ENCODE results near the gene CMPK2. TPM values are rescaled to one million over a fixed set of nuclear protein-coding genes. Genes with fewer than 3 reads are reported as not detected.

The CMPK2 gene
- total RNA-seq, 2 experiments from 2014 or later: 3.2 to 4.5 TPM

DNA sequence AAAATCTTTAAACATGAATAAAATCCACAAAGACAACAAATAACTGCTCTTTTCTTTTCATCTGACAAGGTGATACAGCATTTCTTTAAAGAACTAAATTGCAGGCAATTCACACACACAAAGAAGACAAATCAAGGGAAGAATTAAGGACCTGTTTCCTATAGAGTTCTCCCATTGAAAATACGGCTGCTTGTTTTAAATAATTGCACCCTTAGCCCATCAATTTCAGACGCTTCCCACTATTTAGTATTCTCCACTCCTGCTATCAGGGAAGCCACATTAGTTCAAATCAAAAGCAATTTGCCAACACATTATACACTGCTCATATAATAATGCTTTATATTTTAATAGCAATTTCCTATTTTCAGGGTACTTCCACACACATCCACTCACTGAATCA is 11.3 kb downstream of the CMPK2 start:
- no peak overlapping the region for H3K4me3 Mint-ChIP-seq
- ATAC-seq: no peak
- DNase-seq: no peak
- no peaks in the 10 kb centered on the region for H3K27me3 Mint-ChIP-seq
- POLR2A ChIA-PET: no interaction called here
- intact Hi-C loops (cut with micrococcal nuclease): no loop called here
- no peak overlapping the region for H3K27ac Mint-ChIP-seq
- peaks cover 38% of the 10 kb centered on the region for H3K36me3 Mint-ChIP-seq (ENCODE audit: low read depth)
- TF ChIP-seq, protein P1, sequence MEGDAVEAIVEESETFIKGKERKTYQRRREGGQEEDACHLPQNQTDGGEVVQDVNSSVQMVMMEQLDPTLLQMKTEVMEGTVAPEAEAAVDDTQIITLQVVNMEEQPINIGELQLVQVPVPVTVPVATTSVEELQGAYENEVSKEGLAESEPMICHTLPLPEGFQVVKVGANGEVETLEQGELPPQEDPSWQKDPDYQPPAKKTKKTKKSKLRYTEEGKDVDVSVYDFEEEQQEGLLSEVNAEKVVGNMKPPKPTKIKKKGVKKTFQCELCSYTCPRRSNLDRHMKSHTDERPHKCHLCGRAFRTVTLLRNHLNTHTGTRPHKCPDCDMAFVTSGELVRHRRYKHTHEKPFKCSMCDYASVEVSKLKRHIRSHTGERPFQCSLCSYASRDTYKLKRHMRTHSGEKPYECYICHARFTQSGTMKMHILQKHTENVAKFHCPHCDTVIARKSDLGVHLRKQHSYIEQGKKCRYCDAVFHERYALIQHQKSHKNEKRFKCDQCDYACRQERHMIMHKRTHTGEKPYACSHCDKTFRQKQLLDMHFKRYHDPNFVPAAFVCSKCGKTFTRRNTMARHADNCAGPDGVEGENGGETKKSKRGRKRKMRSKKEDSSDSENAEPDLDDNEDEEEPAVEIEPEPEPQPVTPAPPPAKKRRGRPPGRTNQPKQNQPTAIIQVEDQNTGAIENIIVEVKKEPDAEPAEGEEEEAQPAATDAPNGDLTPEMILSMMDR (IDR thresholded peaks at IDR 0.05): no peak
- CTCF ChIA-PET: no interaction called here
- H3K9me3 Mint-ChIP-seq: peaks cover 9% of the 10 kb centered on the region
- no peaks in the 10 kb centered on the region for H3K4me1 Mint-ChIP-seq (ENCODE audit: low read depth)

DNA sequence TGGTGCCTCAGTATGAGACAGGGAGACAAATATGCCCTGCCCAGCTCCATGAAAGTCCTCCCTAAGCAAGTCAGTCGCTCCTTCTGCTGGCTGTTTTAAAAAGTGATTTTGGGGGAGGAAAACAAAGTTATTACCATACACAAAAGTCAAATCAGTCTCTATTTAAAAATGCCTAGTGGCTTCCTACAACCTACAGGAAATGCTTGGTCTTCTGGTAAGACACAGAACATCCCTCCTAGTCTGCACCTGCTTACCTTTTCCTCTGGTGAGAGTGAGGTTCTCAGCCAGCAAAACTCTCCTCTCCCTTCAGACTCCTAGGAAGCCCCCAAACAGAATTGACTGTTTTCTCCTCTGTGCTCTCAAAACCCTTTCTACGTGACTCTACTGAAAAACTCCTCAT is 13.5 kb downstream of the CMPK2 start:
- POLR2A ChIA-PET: interaction anchor here (0.6 kb wide), 1 partner anchor 62 kb away, joined by 3 read pairs; no protein-coding TSS in a partner anchor
- no peak overlapping the region for H3K27ac Mint-ChIP-seq

DNA sequence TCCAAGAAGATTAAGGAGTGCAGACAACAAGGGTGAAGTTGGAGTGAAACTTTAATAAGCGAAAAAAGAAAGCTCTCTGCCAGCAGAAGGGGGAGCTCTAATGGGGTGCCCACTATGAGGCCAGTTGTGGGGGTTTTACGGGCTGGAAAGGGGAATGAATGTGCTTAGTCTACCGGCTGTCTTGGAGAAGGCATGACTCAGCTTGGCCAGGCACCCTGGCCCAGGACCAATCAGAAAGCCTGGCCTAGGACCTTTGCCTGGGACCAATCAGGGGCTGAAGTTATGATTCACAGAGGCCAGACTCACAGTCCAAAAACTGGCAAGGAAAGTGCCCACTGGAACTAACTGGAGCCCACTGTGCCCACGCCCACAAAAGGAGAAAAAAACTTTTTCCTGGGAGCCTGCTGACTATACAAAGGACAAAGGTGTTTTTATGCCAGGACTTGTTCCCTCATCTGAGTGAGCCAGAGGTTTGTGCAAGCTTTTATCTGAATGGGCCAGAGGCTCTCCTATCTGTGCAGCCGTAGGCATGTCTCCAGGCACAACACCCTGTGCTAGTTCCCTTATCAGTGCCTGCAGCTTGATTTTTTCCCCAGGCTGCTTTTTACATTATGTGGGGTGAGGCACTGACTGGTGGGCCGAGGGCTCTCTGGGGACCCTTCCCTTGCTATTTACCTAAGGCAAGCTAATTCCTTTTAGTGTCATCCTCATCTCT is 18.6 kb downstream of the CMPK2 start:
- H3K9me3 Mint-ChIP-seq: peaks cover 54% of the 10 kb centered on the region
- H3K27ac Mint-ChIP-seq: no peak overlapping the region
- intact Hi-C loops (cut with micrococcal nuclease): no loop called here
- peaks cover 3% of the 10 kb centered on the region for H3K4me1 Mint-ChIP-seq (ENCODE audit: low read depth)
- H3K4me3 Mint-ChIP-seq: no peak overlapping the region
- POLR2A ChIA-PET: interaction anchor here (0.6 to 2.1 kb wide), 2 partner anchors 18 to 887 kb away, joined by 3 to 7 read pairs; partner anchors contain the start of gene CMPK2
- no peaks in the 10 kb centered on the region for H3K27me3 Mint-ChIP-seq
- DNase-seq (no peak), ATAC-seq (no peak)
- H3K36me3 Mint-ChIP-seq (ENCODE audit: low read depth): peaks cover 68% of the 10 kb centered on the region
- TF ChIP-seq, protein P1 (IDR thresholded peaks at IDR 0.05): no peak
- CTCF ChIA-PET: interaction anchor here (1.5 to 2.4 kb wide), 5 partner anchors 11 to 197 kb away, joined by 4 to 13 read pairs (median 7); partner anchors contain the start of gene CMPK2

More for the DNA sequence above, 13.5 kb downstream of the CMPK2 start:
- Mint-ChIP-seq H3K4me1 (ENCODE audit: low read depth) (peaks cover 3% of the 10 kb centered on the region), H3K36me3 (ENCODE audit: low read depth) (peaks cover 40% of the 10 kb centered on the region), H3K27me3 (no peaks in the 10 kb centered on the region), H3K4me3 (no peak overlapping the region), H3K9me3 (peaks cover 12% of the 10 kb centered on the region)
- CTCF ChIA-PET: no interaction called here
- ATAC-seq: no peak
- DNase-seq: no peak
- intact Hi-C loops (cut with micrococcal nuclease): no loop called here
- TF ChIP-seq, protein P1 (IDR thresholded peaks at IDR 0.05): no peak

DNA sequence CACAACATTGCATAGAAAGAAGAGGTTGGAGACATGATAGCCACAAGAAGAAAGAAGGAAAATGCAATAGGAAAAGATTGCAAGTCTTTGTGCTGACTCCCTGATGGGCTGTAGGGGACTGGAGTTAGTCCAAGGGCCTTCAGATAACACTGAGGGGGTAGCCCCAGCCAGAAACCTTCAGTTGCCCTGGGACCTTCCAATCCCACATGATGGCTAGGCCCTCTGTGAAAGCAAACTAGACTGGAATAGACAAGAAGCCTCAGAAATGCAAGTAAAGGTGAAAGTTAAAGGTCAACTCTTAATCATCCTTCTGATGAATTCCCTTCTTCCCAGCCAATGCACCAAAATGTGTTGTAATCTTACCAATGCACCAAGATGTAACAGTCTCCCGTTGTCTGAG is 19.2 kb downstream of the CMPK2 start:
- Mint-ChIP-seq H3K27ac (no peak overlapping the region), H3K4me3 (no peak overlapping the region), H3K27me3 (no peaks in the 10 kb centered on the region), H3K9me3 (peaks cover 54% of the 10 kb centered on the region), H3K4me1 (ENCODE audit: low read depth) (peaks cover 3% of the 10 kb centered on the region), H3K36me3 (ENCODE audit: low read depth) (peaks cover 67% of the 10 kb centered on the region)
- CTCF ChIA-PET: interaction anchor here (1.2 to 2.4 kb wide), 5 partner anchors 10 to 197 kb away, joined by 3 to 13 read pairs (median 4); no protein-coding TSS in a partner anchor
- intact Hi-C loops (cut with micrococcal nuclease): no loop called here
- TF ChIP-seq, protein P1 (IDR thresholded peaks at IDR 0.05): no peak
- POLR2A ChIA-PET: interaction anchor here (2.1 kb wide), 1 partner anchor 19 kb away, joined by 7 read pairs; the partner anchor contains the start of gene CMPK2
- ATAC-seq: no peak
- DNase-seq: no peak

DNA sequence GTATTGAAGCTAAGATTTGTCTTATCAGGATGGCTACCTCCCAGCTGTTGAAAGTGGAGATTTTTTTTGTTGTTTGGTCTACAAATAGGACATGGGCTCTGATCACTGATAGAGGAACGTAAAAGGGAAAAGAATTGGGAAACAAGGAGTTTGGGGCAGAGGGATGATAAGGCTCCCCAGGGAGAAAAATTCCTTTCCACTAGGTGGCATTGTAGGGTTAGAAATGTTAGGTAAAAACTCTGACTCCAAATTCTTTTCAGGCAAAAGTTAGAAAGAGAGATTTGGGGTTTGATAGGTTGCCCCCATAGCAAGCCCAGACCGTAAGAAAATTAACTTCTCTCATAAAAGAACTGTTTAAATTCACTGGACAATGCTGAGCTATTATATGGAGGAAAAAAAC is 19.8 kb downstream of the CMPK2 start:
- POLR2A ChIA-PET: interaction anchor here (1.0 to 2.1 kb wide), 2 partner anchors 19 to 65 kb away, joined by 3 to 7 read pairs; partner anchors contain the start of gene CMPK2
- CTCF ChIA-PET: interaction anchor here (0.7 to 1.5 kb wide), 8 partner anchors 15 to 237 kb away, joined by 3 to 4 read pairs (median 3); partner anchors contain the start of gene CMPK2
- DNase-seq: no peak
- Mint-ChIP-seq H3K27me3 (no peaks in the 10 kb centered on the region), H3K4me3 (no peak overlapping the region), H3K27ac (no peak overlapping the region), H3K36me3 (ENCODE audit: low read depth) (peaks cover 61% of the 10 kb centered on the region), H3K9me3 (peaks cover 58% of the 10 kb centered on the region), H3K4me1 (ENCODE audit: low read depth) (peaks cover 3% of the 10 kb centered on the region)
- TF ChIP-seq, protein P1 (IDR thresholded peaks at IDR 0.05): peak; percentile 39
- ATAC-seq: no peak
- intact Hi-C loops (cut with micrococcal nuclease): no loop called here

Data from activated CD8-positive, alpha-beta T cell treated with anti-CD3 and anti-CD28 coated beads for 36 hours (primary cell).